Right atrium auricular region (tissue), 2 donors: Measurements from ENCODE around the gene MALAT1. TPM values are rescaled to one million over a fixed set of nuclear protein-coding genes. Genes with fewer than 3 reads are reported as not detected.
A peak's percentile ranks its signal among the peaks of the same experiment; 100 is the strongest.

Source experiments
- DNase-seq: peaks from one replicate; pipeline ENCODE4 v3.0.0-alpha.2; 2019; ENCODE audit warnings: low spot score
- H3K27ac ChIP-seq, 2 donors: fragments of 200-600 bp; sonication (generic); 1 replicate in 1 of 2; 2 replicates in 1 of 2; pipeline ENCODE4 v1.5.1; 2016 to 2019
- H3K27me3 ChIP-seq, 2 donors: fragments of 200-600 bp; sonication (generic); one replicate each; pipeline versions ENCODE4 v1.5.1 to v1.6.0; 2017 to 2019
- H3K36me3 ChIP-seq: fragments of 200-600 bp; sonication (generic); one replicate; pipeline ENCODE4 v1.5.1; 2016
- H3K4me1 ChIP-seq, 2 donors: fragments of 200-600 bp; sonication (generic); one replicate each; pipeline versions ENCODE4 v1.5.1 to v1.6.0; 2017 to 2019
- H3K4me3 ChIP-seq, 2 donors: fragments of 200-600 bp; sonication (generic); 1 replicate in 1 of 2; 2 replicates in 1 of 2; pipeline ENCODE4 v1.5.1; 2017 to 2019; ENCODE audit warnings: mild to moderate bottlenecking in 1 of 2, moderate library complexity in 1 of 2
- H3K9me3 ChIP-seq, 2 donors: fragments of 200-600 bp; sonication (generic); one replicate each; pipeline ENCODE4 v1.5.1; 2019
- total RNA-seq, 2 donors: library from RNA; depleted of rRNA; stranded (reverse); fragments of >200 nt; gene quantifications; one replicate each; pipeline ENCODE4 v1.1.0, GENCODE V29; 2016
- TF ChIP-seq, protein P1 (sequence below), 2 donors: fragments of 200-600 bp; sonication (generic); IDR thresholded peaks; one replicate each; pipeline ENCODE4 v1.5.1; 2019; ENCODE audit warnings: antibody characterized with exemption in 2 of 2

Gene MALAT1
- total RNA-seq, 2 donors from 2014 or later = 2,120 to 2,577 TPM

DNA sequence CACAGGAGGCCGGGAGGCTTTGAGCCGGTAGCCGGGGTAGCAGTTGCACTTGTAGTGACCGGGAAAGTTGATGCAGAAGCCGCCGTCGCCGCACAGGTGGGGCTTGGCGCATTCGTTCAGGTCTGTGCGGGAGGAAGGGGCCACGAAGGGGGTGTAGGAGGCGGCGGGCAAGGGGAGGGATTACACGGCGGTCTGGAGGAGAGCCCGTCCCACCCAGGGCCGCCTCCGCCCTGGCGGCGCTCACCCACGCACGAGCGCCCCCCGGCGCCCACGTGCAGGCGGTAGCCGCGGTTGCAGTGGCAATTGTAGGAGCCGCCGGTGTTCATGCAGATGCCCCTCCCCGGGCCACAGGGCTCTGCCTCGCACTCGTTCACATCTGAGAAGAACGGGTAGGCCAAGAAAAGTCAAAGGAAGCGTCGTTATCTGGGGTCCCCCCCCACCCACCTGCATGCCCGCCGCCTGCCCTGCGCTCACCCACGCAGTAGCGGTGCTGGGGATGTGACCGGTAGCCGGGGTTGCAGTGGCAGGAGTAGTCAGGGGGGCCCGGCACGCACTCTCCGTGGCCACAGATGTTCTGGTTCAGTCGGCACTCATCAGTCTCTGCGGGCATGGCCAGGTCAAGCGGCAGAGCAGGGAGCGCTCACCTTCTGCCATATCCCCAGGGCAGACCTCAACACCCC is 48.7 kb downstream of the MALAT1 start:
- Histone ChIP-seq H3K27ac (no peak overlapping the region), H3K4me3 (no peak overlapping the region), H3K9me3 (no peaks in the 10 kb centered on the region), H3K36me3 (peaks cover 19% of the 10 kb centered on the region), H3K4me1 (peaks cover 0 to 6% of the 10 kb centered on the region in 2 donors), H3K27me3 (no peaks in the 10 kb centered on the region)
- TF ChIP-seq, protein P1, sequence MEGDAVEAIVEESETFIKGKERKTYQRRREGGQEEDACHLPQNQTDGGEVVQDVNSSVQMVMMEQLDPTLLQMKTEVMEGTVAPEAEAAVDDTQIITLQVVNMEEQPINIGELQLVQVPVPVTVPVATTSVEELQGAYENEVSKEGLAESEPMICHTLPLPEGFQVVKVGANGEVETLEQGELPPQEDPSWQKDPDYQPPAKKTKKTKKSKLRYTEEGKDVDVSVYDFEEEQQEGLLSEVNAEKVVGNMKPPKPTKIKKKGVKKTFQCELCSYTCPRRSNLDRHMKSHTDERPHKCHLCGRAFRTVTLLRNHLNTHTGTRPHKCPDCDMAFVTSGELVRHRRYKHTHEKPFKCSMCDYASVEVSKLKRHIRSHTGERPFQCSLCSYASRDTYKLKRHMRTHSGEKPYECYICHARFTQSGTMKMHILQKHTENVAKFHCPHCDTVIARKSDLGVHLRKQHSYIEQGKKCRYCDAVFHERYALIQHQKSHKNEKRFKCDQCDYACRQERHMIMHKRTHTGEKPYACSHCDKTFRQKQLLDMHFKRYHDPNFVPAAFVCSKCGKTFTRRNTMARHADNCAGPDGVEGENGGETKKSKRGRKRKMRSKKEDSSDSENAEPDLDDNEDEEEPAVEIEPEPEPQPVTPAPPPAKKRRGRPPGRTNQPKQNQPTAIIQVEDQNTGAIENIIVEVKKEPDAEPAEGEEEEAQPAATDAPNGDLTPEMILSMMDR (IDR thresholded peaks at IDR 0.05) = no peak
- no peak for DNase-seq

DNA sequence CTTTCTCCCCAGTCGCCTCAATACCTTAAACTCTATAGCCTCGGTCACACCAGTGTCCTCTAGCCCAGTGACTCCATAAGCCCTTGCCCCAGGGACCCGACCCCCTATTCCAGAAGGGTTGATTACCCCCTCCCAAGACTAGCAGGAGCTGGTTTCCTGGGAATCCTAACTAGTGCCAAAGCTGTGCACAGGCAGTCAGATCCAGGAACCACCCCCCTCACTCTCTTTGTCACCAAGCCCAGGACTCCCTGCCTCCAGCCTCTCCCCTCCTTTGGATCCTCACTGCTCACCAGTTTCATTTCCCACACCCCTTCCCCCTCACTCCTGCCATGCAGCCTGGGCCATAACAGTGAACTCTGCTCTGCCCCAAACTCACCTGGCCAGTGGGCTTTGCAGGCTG is 49.5 kb downstream of the MALAT1 start:
- Histone ChIP-seq H3K27me3 (no peaks in the 10 kb centered on the region), H3K27ac (no peak overlapping the region), H3K36me3 (peaks cover 22% of the 10 kb centered on the region), H3K4me1 (peaks cover 0 to 6% of the 10 kb centered on the region in 2 donors), H3K9me3 (no peaks in the 10 kb centered on the region), H3K4me3 (no peak overlapping the region)
- TF ChIP-seq, protein P1 (IDR thresholded peaks at IDR 0.05) = no peak
- no peak for DNase-seq

DNA sequence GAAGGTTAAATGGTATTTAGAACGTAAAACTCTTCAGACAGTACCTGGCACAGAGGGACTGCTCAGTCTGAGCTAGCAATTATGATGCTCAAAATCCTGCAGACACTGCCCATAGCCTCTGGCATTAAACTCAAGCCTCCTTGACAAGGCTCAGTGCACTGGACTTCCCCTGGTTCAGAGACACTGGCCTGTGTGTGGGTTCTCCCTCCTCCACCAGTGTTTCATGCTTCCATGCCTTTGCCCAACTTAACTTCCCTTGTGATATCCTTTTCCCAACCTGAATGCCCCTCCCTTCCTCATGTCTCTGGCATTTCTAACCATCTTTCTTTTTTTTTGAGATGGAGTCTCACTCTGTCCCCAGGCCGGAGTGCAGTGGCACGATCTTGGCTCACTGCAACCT is 50.3 kb downstream of the MALAT1 start:
- H3K4me1 ChIP-seq = peaks cover 0 to 10% of the 10 kb centered on the region in 2 donors
- peaks cover 28% of the 10 kb centered on the region for H3K36me3 ChIP-seq
- TF ChIP-seq, protein P1 (IDR thresholded peaks at IDR 0.05) = no peak
- no peak for DNase-seq
- H3K9me3 ChIP-seq = no peaks in the 10 kb centered on the region
- H3K4me3 ChIP-seq = no peak overlapping the region
- no peak overlapping the region for H3K27ac ChIP-seq
- no peaks in the 10 kb centered on the region for H3K27me3 ChIP-seq

DNA sequence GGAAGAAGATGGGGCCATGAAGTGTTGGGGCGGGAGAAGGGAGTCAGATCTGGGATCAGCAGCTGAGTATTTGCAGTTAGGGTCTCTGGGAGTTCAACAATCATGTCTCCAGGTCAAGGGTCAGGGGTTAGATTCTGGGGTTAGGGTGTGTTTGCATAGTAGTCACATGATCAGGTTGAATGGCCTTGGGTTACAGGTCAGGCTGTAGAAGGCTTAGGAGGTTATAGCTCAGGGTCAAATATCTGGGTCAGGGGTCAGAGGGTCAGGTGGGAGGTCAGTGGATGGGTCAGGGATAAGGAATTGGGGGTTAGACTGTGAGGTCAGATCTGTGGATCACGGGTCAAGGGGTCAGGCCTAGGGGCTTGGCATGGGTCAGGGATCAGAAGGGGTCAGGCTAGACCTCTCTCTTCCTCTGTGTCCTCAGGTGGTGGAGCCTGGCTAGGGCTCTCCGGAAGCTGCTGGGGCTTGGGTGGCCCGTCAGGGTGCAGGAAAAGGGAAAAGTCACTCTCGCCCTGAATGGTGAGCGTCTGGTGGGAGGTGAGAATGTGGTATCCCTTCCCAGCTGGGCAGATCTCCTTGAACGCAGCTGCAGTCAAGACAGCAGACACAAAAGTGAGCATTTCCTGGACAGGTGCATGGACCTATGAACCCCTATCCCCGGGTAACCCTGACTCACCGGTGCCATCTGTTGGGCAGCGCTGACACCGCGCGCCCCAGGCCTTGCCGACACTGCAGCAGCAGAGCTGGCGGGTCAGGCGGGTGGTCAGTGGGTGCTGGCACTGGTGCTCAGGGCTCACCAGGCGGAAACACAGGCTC is 52.9 kb downstream of the MALAT1 start:
- Histone ChIP-seq H3K4me3 (no peak overlapping the region), H3K9me3 (no peaks in the 10 kb centered on the region), H3K36me3 (peaks cover 28% of the 10 kb centered on the region), H3K27me3 (no peaks in the 10 kb centered on the region), H3K27ac (no peak overlapping the region), H3K4me1 (peaks cover 0 to 36% of the 10 kb centered on the region in 2 donors)
- DNase-seq = no peak
- TF ChIP-seq, protein P1 (IDR thresholded peaks at IDR 0.05) = peak in 1 of 2 donors; percentile 42

DNA sequence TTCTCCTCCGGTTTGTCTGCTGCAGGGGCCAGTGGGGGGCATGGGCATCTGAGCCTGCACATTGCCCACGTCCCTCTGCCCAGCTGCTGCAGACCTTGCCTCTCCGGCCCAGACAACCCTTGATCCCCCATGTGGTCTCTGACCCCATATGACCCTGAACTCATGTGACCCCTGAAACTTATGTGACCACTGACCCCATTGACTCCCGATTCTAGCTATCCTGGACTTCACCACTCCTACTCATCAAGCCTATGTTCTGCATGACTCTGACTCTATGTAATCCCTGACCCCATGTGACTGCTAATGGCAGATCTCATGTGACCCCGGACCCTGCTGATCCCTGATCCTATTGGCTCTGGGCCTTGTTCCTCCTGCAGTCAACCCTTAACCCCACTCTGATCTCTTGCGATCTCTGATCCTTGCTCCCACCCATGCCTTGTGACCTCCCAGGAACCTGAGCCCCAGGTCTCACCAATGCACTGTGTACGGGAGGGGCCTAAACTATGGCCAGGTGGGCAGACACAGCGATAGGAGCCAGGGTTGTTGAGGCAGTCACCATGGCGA is 53.6 kb downstream of the MALAT1 start:
- H3K36me3 ChIP-seq = peaks cover 25% of the 10 kb centered on the region
- H3K9me3 ChIP-seq = no peaks in the 10 kb centered on the region
- H3K27ac ChIP-seq = no peak overlapping the region
- peaks cover 0 to 38% of the 10 kb centered on the region in 2 donors for H3K4me1 ChIP-seq
- no peak overlapping the region for H3K4me3 ChIP-seq
- TF ChIP-seq, protein P1 (IDR thresholded peaks at IDR 0.05) = no peak
- no peak for DNase-seq
- no peaks in the 10 kb centered on the region for H3K27me3 ChIP-seq
